NOMO-1 (cell line): ENCODE measurements around the gene MEIS1.
A peak's percentile ranks its signal among the peaks of the same experiment; 100 is the strongest.

Experiments
- DNase-seq, 2 experiments: peaks; one replicate each; lab custom pipeline; 2025; ENCODE audit not compliant: unreplicated experiment in 2 of 2; lab: John Stamatoyannopoulos, UW

MEIS1 gene

DNA sequence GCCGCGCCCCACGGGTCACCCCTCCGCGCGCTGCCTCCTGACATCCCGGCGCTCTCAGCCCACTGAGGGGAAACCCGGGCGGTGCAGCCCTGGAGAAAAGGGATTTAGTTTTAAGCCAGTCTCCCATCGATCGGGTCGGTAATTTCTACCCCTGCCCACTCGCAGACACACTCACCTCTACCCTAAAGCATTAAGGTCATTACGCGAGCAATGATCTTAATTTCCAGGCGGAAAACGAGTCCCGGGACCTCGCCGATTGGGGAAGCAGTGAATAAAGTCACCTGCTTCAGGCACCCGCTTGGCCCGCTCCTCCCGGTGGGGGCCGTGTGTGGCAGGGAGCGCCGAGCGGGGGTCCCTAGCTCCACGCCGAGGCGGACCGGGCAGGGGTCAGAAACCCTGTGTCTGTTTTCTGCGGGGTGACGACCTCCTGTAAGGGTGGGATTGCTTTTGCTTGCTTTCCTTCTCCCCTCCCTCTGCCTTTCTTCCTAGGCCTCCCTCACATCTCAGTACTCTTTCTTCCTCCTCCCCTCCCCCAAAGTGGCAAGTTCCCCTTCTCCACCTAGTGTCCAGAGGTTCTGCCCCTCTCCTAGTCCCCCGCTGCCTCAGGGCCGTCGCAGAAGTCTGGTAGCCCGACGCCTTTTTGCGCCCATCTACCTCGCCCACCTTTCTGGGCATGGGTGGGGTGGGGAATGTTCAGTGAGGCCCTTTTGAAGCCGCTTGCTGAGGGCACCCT lies 142.6 kb downstream of the MEIS1 start:
- DNase-seq = peak in 1 of 2 experiments; percentile 36

- DNase-seq = no peak
Measured at GRCh38 chr2:66578054-66578686, 143.2 kb downstream of the MEIS1 start.

- DNase-seq = no peak
Measured at GRCh38 chr2:66578687-66579106, 143.8 kb downstream of the MEIS1 start.

- no peak for DNase-seq
Measured at GRCh38 chr2:66579186-66580126, 144.5 kb downstream of the MEIS1 start.

- DNase-seq = no peak
Measured at GRCh38 chr2:66580166-66581049, 145.5 kb downstream of the MEIS1 start.

- no peak for DNase-seq
Measured at GRCh38 chr2:66581339-66582103, 146.6 kb downstream of the MEIS1 start.

GRCh38 chr2:66582104-66582986 lies 147.4 kb downstream of the MEIS1 start:
- no peak for DNase-seq

- no peak for DNase-seq
Measured at GRCh38 chr2:66582987-66583880, 148.3 kb downstream of the MEIS1 start.

DNA sequence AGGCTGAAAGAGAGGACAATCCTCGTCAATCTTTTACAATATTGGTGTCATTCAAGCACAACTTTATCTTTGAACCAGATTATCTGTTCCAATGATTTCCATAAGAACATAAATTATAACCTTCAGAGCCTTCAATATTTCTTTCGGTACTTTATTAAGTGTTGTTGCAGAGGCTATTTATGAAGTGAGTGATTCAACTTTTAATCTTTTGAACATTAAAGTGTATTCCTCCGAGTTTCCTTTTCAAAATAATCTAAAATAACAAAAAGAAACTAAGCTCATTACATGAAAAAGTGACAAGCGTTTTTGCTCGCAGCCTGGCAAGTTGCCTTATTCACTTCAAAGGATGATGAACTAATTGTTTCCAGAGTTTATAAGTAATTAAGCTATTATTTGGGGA lies 149.0 kb downstream of the MEIS1 start:
- DNase-seq = no peak

- no peak for DNase-seq
Measured at GRCh38 chr2:66585587-66585986, 150.7 kb downstream of the MEIS1 start.

GRCh38 chr2:66587216-66587615 lies 152.3 kb downstream of the MEIS1 start:
- no peak for DNase-seq

GRCh38 chr2:66594001-66594400 lies 159.1 kb downstream of the MEIS1 start:
- no peak for DNase-seq

DNA sequence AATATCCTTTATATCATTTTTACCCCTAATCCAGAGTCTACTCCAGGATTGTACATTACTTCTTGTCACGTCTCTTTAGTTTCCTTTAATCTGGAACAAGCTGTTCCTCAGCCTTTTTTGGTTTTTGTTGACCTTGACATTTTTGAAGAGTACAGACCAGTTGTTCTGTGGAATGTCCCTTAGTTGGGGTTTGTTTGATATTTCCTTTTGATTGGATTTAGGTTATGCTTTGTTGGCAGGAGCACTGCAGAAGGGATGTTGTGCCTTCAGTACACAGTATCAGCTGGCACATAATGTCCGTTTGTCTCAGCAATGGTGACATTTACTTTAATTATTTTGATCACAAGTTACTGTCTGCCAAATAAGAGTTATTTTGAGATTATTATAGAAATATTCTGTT lies 160.6 kb downstream of the MEIS1 start:
- no peak for DNase-seq

- no peak for DNase-seq
Measured at GRCh38 chr2:66596256-66596655, 161.3 kb downstream of the MEIS1 start.

GRCh38 chr2:66601624-66602023 lies 166.7 kb downstream of the MEIS1 start:
- peak in 1 of 2 experiments; percentile 17 for DNase-seq

GRCh38 chr2:66602341-66602740 lies 167.4 kb downstream of the MEIS1 start:
- no peak for DNase-seq

- DNase-seq = no peak
Measured at GRCh38 chr2:66604326-66604725, 169.4 kb downstream of the MEIS1 start.

GRCh38 chr2:66604976-66605375 lies 170.1 kb downstream of the MEIS1 start:
- no peak for DNase-seq
